HG02610 (cell line): ENCODE data around the gene UBALD2.

Experiments
- ATAC-seq: cut with Tn5 transposase; IDR thresholded peaks from one replicate; pipeline ENCODE4 v1.9.1; 2021; ENCODE audit warnings: mild to moderate bottlenecking, moderate library complexity; ENCODE audit not compliant: unreplicated experiment

UBALD2 gene

DNA sequence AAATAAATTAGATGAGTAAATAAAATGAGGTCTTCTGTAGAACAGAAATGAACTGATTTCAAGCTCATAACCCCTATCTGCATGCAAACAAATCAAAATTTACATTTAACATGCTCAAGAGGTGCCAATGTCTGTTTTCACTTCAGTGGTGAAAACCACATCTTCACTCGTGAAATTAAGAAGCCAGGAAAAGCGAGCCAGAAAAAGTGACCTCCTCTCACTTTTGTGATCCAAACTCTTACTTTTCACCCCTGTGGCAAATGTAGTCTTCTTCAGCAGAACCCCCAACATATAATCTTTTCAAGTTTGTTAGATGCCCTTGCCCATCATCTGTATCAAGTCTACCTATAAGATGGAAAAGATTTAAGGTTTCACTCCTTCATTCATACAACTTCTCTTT lies 52.4 kb downstream of the UBALD2 start:
- no peak for ATAC-seq

DNA sequence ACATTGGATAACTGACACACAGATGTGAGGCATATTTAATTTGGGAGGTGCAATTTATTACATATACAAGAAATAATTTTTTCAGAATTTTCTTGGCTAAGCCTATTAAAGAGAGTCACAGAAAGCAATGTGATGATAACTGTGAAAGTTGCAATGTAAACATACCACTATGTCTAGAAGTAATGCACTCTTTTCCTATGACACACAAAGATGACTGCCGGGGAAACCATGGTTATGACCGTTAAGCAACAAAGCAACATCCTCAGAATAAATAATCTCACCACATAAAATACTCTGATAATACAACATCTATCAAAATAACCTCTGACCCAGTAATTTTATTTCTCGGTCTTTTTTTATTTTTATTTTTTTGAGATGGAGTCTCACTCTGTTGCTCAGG lies 53.4 kb downstream of the UBALD2 start:
- no peak for ATAC-seq
